PC-3 (cell line): ENCODE measurements around the gene PCDHGA5.

Experiments used
- CTCF ChIP-seq: fragments of 300-600 bp; sonication (generic); conservative IDR thresholded peaks from 2 replicates; pipeline ENCODE4 v1.5.1; 2017; ENCODE audit warnings: antibody characterized with exemption, low read depth, mild to moderate bottlenecking, low read length
- EZH2 ChIP-seq: fragments of 300-600 bp; sonication (generic); IDR thresholded peaks from one replicate; pipeline ENCODE4 v1.6.1; 2017; ENCODE audit warnings: antibody characterized with exemption, mild to moderate bottlenecking, low read length; ENCODE audit not compliant: unreplicated experiment

- TF ChIP-seq CTCF (no peak), EZH2 (no peak)
Observed at GRCh38 chr5:141356133-141356532, 7.8 kb upstream of the PCDHGA5 start.
